ENCODE data around the gene PRODH2. TPM values are rescaled to one million over a fixed set of nuclear protein-coding genes. Genes with fewer than 3 reads are reported as not detected.

The PRODH2 gene
- total and polyA plus RNA-seq, 2 of the 13 experiments (the other 11 are each of a cell fraction or from before 2014, with no cell fraction given), result 86.7 to 118 TPM

DNA sequence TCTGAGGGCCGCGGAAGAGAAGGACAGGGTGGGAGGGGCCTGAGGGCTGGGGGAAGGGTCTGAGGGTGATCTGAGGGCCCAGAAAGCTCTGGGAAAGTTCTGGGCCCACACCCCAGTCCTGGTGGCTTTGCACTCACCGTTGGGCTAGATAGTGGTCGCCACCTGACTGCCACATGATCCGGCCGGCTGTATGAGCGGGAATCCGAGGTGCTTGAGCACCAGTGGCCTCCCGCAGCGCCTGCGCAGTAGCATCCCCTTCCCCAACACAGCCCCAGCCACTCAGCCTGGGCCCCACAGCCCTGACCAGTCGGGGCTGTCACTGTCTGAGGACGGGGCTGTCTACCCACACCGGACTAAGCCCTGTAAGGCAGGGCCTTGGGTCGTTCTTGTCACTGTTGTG lies 15.0 kb downstream of the PRODH2 start (continued):
- TF ChIP-seq, protein P1, sequence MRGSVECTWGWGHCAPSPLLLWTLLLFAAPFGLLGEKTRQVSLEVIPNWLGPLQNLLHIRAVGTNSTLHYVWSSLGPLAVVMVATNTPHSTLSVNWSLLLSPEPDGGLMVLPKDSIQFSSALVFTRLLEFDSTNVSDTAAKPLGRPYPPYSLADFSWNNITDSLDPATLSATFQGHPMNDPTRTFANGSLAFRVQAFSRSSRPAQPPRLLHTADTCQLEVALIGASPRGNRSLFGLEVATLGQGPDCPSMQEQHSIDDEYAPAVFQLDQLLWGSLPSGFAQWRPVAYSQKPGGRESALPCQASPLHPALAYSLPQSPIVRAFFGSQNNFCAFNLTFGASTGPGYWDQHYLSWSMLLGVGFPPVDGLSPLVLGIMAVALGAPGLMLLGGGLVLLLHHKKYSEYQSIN (CRISPR knock-in tag; IDR thresholded peaks at IDR 0.05; ENCODE audit: borderline replicate concordance), result no peak
- TF ChIP-seq BATF2 (CRISPR knock-in tag; IDR thresholded peaks at IDR 0.05) (no peak), ZNF33A (CRISPR knock-in tag; IDR thresholded peaks at IDR 0.05; ENCODE audit: borderline replicate concordance) (no peak), FUBP1 (CRISPR knock-in tag; IDR thresholded peaks at IDR 0.05; ENCODE audit: borderline replicate concordance) (no peak), U2AF2 (IDR thresholded peaks at IDR 0.05; ENCODE audit: low read depth, low read length) (no peak), BORCS8-MEF2B (CRISPR knock-in tag; IDR thresholded peaks at IDR 0.05) (0 out of 2 replicates have a peak, but pooled peaks have one; percentile 64), GATAD2A (CRISPR knock-in tag; IDR thresholded peaks at IDR 0.05) (no peak), ZNF879 (CRISPR knock-in tag; IDR thresholded peaks at IDR 0.05) (no peak), ZSCAN31 (CRISPR knock-in tag; IDR thresholded peaks at IDR 0.05; ENCODE audit: low read depth) (no peak), SRF (IDR thresholded peaks at IDR 0.05; ENCODE audit: low read depth, low read length) (no peak), ZNF891 (CRISPR knock-in tag; IDR thresholded peaks at IDR 0.05) (peak; percentile 69; the same call in 1 of the 2 replicates), ZNF619 (CRISPR knock-in tag; IDR thresholded peaks at IDR 0.05) (no peak), ZNF512B (CRISPR knock-in tag; IDR thresholded peaks at IDR 0.05; ENCODE audit: borderline replicate concordance) (no peak), ZBTB25 (CRISPR knock-in tag; IDR thresholded peaks at IDR 0.05) (no peak), RXRB (CRISPR knock-in tag; IDR thresholded peaks at IDR 0.05; ENCODE audit: borderline replicate concordance) (no peak), ZNF20 (CRISPR knock-in tag; IDR thresholded peaks at IDR 0.05) (no peak)
- TF ChIP-seq, protein P2, sequence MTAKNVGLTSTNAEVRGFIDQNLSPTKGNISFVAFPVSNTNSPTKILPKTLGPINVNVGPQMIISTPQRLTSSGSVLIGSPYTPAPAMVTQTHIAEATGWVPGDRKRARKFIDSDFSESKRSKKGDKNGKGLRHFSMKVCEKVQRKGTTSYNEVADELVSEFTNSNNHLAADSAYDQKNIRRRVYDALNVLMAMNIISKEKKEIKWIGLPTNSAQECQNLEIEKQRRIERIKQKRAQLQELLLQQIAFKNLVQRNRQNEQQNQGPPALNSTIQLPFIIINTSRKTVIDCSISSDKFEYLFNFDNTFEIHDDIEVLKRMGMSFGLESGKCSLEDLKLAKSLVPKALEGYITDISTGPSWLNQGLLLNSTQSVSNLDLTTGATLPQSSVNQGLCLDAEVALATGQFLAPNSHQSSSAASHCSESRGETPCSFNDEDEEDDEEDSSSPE (CRISPR knock-in tag; IDR thresholded peaks at IDR 0.05), result peak; percentile 69
- TF ChIP-seq, protein P3, sequence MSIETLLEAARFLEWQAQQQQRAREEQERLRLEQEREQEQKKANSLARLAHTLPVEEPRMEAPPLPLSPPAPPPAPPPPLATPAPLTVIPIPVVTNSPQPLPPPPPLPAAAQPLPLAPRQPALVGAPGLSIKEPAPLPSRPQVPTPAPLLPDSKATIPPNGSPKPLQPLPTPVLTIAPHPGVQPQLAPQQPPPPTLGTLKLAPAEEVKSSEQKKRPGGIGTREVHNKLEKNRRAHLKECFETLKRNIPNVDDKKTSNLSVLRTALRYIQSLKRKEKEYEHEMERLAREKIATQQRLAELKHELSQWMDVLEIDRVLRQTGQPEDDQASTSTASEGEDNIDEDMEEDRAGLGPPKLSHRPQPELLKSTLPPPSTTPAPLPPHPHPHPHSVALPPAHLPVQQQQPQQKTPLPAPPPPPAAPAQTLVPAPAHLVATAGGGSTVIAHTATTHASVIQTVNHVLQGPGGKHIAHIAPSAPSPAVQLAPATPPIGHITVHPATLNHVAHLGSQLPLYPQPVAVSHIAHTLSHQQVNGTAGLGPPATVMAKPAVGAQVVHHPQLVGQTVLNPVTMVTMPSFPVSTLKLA (IDR thresholded peaks at IDR 0.05), result no peak
- TF ChIP-seq, protein P4, sequence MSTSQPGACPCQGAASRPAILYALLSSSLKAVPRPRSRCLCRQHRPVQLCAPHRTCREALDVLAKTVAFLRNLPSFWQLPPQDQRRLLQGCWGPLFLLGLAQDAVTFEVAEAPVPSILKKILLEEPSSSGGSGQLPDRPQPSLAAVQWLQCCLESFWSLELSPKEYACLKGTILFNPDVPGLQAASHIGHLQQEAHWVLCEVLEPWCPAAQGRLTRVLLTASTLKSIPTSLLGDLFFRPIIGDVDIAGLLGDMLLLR (CRISPR knock-in tag; IDR thresholded peaks at IDR 0.05), result no peak
